Measurements from ENCODE around the gene ZNF276. TPM values are rescaled to one million over a fixed set of nuclear protein-coding genes. Genes with fewer than 3 reads are reported as not detected.
"Not testable (repeated sequence)": the region's sequence is repeated elsewhere in the genome, so short reads cannot be mapped to it uniquely, and the experiment has no call there.

Gene ZNF276
- total and polyA plus RNA-seq, 7 donors = 7.6 to 13.6 (median 11.5) TPM

- 87 to 97% (median 95%) methylated on average over 6 of the region's 6 CpGs for WGBS, 3 donors
- H3K9me3 ChIP-seq = no peaks in the 10 kb centered on the region
- H3K27ac ChIP-seq = no peak overlapping the region
- H3K27me3 ChIP-seq (ENCODE audit: insufficient read depth in 3 of 3, low read length in 2 of 3) = no peaks in the 10 kb centered on the region
- H3K36me3 ChIP-seq (ENCODE audit: insufficient read depth in 1 of 2, low read depth in 1 of 2) = no peaks in the 10 kb centered on the region
- no peak overlapping the region for H3K4me3 ChIP-seq
- intact Hi-C loops (cut with DNase I) = no loop called here
- no peak for DNase-seq
- no peak for ATAC-seq
- H3K4me1 ChIP-seq = no peaks in the 10 kb centered on the region
- TF ChIP-seq CTCF (IDR thresholded peaks at IDR 0.05) = no peak
These were observed 61.2 kb downstream of the ZNF276 start for GRCh38 chr16:89782489-89782888.

GRCh38 chr16:89783952-89784351 is 62.6 kb downstream of the ZNF276 start:
- H3K36me3 ChIP-seq (ENCODE audit: insufficient read depth in 1 of 2, low read depth in 1 of 2); H3K9me3 ChIP-seq; DNase-seq; H3K4me1 ChIP-seq; intact Hi-C loops (cut with DNase I); H3K27me3 ChIP-seq (ENCODE audit: insufficient read depth in 3 of 3, low read length in 2 of 3); H3K27ac ChIP-seq; ATAC-seq; H3K4me3 ChIP-seq: not testable (repeated sequence)
- 92 to 95% (median 93%) methylated on average over 6 of the region's 6 CpGs for WGBS, 3 donors

DNA sequence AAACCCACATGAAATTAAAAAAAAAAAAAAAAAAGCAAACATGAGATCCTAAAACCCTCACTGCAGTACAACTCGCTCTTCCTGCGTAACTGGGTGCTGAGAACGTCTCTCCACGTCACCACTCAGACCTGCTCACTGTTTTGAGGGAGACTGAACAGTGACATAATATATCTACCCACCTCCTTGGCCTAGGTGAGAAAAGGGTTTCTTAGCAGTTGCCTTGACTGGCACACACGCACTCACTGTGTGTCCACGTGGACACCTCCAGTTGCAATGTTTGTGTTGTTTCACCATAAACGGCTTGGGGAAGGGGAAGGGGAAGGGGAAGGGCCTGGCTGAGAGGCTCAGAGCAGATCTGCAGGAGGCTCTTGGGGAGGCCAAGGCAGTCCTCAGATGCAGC is 63.1 kb downstream of the ZNF276 start:
- no peaks in the 10 kb centered on the region for H3K4me1 ChIP-seq
- no peak for TF ChIP-seq CTCF (IDR thresholded peaks at IDR 0.05)
- 80 to 87% (median 86%) methylated on average over 7 of the region's 7 CpGs for WGBS, 3 donors
- no peaks in the 10 kb centered on the region for H3K36me3 ChIP-seq (ENCODE audit: insufficient read depth in 1 of 2, low read depth in 1 of 2)
- DNase-seq (no peak), ATAC-seq (no peak)
- H3K4me3 ChIP-seq = no peak overlapping the region
- no peaks in the 10 kb centered on the region for H3K9me3 ChIP-seq
- intact Hi-C loops (cut with DNase I) = no loop called here
- no peak overlapping the region for H3K27ac ChIP-seq
- H3K27me3 ChIP-seq (ENCODE audit: insufficient read depth in 3 of 3, low read length in 2 of 3) = no peaks in the 10 kb centered on the region

DNA sequence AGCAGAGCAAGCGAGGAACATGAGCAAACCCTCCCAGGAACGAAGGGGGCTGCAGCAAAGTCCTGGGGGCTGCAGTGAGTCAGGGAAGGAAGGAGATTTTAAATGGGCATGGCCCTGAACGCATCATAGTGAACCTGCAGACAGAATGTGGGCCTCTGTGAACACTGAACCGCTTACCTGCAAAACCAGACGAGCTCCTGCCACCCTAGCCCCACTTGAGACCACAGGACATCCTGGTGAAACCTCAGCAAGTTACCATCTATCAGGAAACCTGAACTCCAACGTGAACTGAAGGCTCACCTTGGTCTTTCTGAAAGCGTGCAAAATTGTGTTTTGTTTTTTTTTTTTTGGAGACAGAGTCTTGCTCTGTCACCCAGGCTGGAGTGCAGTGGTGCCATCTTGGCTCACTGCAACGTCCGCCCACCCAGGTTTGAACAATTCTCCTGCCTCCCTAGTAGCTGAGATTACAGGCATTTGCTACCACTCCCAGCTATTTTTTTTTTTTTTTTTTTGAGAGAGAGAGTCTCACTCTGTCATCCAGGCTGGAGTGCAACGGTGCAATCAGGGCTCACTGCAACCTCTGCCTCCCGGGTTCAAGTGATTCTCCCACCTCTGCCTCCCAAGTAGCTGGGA is 64.3 kb downstream of the ZNF276 start:
- H3K27me3 ChIP-seq (ENCODE audit: insufficient read depth in 3 of 3, low read length in 2 of 3) = no peaks in the 10 kb centered on the region
- no peak for TF ChIP-seq CTCF (IDR thresholded peaks at IDR 0.05)
- no peaks in the 10 kb centered on the region for H3K36me3 ChIP-seq (ENCODE audit: insufficient read depth in 1 of 2, low read depth in 1 of 2)
- no peak overlapping the region for H3K27ac ChIP-seq
- DNase-seq = no peak
- ATAC-seq = no peak
- WGBS, 3 donors = 88 to 93% (median 93%) methylated on average over 11 of the region's 11 CpGs
- no peaks in the 10 kb centered on the region for H3K9me3 ChIP-seq
- intact Hi-C loops (cut with DNase I) = no loop called here
- no peaks in the 10 kb centered on the region for H3K4me1 ChIP-seq
- H3K4me3 ChIP-seq = no peak overlapping the region

DNA sequence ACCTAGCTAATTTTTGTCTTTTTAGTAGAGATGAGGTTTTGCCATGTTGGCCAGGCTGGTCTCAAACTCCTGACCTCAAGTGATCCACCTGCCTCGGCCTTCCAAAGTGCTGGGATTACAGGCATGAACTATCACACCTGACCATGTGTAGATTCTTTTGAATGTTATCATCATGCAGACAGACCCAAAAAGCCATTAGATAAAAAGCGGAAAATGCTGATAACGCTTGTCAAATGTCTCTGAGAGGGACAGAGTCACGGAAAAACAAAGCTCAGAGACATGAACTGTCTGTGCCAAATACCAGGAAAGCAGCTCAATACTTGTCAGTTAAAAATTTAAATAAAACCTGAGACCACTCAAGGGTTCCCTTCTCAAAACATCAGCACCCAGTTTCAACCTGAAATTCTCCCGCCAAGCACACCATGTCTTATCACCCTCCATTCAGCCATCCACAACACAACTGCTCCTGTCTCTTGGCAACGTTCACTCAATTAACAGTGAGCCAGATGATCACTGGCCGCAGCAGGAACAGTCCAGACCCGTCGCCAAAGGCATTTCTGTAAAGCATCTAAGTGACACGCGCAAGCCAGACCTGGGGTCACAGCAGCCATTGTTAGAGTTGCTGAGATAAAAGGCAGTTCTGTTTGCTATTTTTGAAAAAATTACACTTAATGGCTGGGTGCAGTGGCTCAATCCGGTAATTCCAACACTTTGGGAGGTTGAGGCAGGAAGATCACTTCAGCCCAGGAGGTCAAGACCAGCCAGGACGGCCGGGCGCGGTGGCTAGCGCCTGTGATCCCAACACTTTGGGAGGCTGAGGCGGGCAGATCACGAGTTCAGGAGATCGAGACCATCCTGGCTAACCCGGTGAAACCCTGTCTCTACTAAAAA is 65.4 kb downstream of the ZNF276 start:
- Histone ChIP-seq H3K9me3 (no peaks in the 10 kb centered on the region), H3K36me3 (ENCODE audit: insufficient read depth in 1 of 2, low read depth in 1 of 2) (no peaks in the 10 kb centered on the region), H3K4me3 (no peak overlapping the region), H3K27ac (no peak overlapping the region), H3K4me1 (no peaks in the 10 kb centered on the region), H3K27me3 (ENCODE audit: insufficient read depth in 3 of 3, low read length in 2 of 3) (no peaks in the 10 kb centered on the region)
- WGBS, 3 donors = 95 to 96% (median 95%) methylated on average over 21 of the region's 21 CpGs
- DNase-seq (no peak), ATAC-seq (no peak)
- intact Hi-C loops (cut with DNase I) = no loop called here
- no peak for TF ChIP-seq CTCF (IDR thresholded peaks at IDR 0.05)

Measured in psoas muscle (tissue), 8 donors.